H9 (cell line): ENCODE data around the gene ZNF175. TPM values are rescaled to one million over a fixed set of nuclear protein-coding genes. Genes with fewer than 3 reads are reported as not detected.
A peak's percentile ranks its signal among the peaks of the same experiment; 100 is the strongest.

Source experiments
- DNase-seq: peaks from one replicate; pipeline ENCODE4 v3.0.0-alpha.2; 2017
- H2AFZ ChIP-seq: one replicate; pipeline ENCODE4 v1.6.1; 2013; ENCODE audit warnings: mild to moderate bottlenecking, low read length, control low read depth, moderate library complexity
- H2AK5ac ChIP-seq: 2 replicates; pipeline ENCODE4 v1.6.1; 2013; ENCODE audit warnings: low read length, control low read depth, mixed read lengths; ENCODE audit not compliant: insufficient read length
- H2BK120ac ChIP-seq: one replicate; pipeline ENCODE4 v1.6.1; 2013; ENCODE audit warnings: low read depth, mild to moderate bottlenecking, low read length, control low read depth, inconsistent platforms; ENCODE audit not compliant: poor library complexity, severe bottlenecking
- H2BK12ac ChIP-seq: 2 replicates; pipeline ENCODE4 v1.6.1; 2013; ENCODE audit warnings: low read length, control low read depth, mixed read lengths, low read depth; ENCODE audit not compliant: insufficient read length
- H2BK15ac ChIP-seq: 2 replicates; pipeline ENCODE4 v1.6.1; 2013; ENCODE audit warnings: low read depth, low read length, control low read depth
- H2BK20ac ChIP-seq: one replicate; pipeline ENCODE4 v1.6.1; 2013; ENCODE audit warnings: low read depth, mild to moderate bottlenecking, low read length, control low read depth, inconsistent platforms; ENCODE audit not compliant: poor library complexity, severe bottlenecking
- H2BK5ac ChIP-seq: 2 replicates; pipeline ENCODE4 v1.6.1; 2013; ENCODE audit warnings: low read length, control low read depth, mixed read lengths; ENCODE audit not compliant: insufficient read length
- H3K14ac ChIP-seq: 2 replicates; pipeline ENCODE4 v1.6.1; 2013; ENCODE audit warnings: low read length, control low read depth; ENCODE audit not compliant: insufficient read depth
- H3K18ac ChIP-seq: 2 replicates; pipeline ENCODE4 v1.6.1; 2013; ENCODE audit warnings: low read depth, mild to moderate bottlenecking, mixed read lengths, low read length, control low read depth; ENCODE audit not compliant: insufficient read length
- H3K23ac ChIP-seq: 2 replicates; pipeline ENCODE4 v1.6.1; 2013; ENCODE audit warnings: low read length, control low read depth, mixed read lengths, low read depth; ENCODE audit not compliant: insufficient read length
- H3K23me2 ChIP-seq: 2 replicates; pipeline ENCODE4 v1.6.1; 2013; ENCODE audit warnings: low read depth, mild to moderate bottlenecking, mixed read lengths, low read length, control low read depth; ENCODE audit not compliant: insufficient read length, poor library complexity, severe bottlenecking
- H3K27ac ChIP-seq: 2 replicates; pipeline ENCODE4 v1.5.1; 2013; ENCODE audit warnings: low read length, control low read depth, mixed read lengths, low read depth; ENCODE audit not compliant: insufficient read length
- H3K27me3 ChIP-seq: 2 replicates; pipeline ENCODE4 v1.6.1; 2013; ENCODE audit warnings: low read length, control low read depth, inconsistent platforms; ENCODE audit not compliant: insufficient read depth
- H3K4ac ChIP-seq: 2 replicates; pipeline ENCODE4 v1.6.1; 2013; ENCODE audit warnings: low read depth, mild to moderate bottlenecking, control low read depth, inconsistent platforms, low read length, moderate library complexity
- H3K4me1 ChIP-seq: 2 replicates; pipeline ENCODE4 v1.6.1; 2013; ENCODE audit warnings: low read length, control low read depth, inconsistent platforms; ENCODE audit not compliant: insufficient read depth
- H3K4me2 ChIP-seq: 2 replicates; pipeline ENCODE4 v1.6.1; 2013; ENCODE audit warnings: low read length, control low read depth, mixed read lengths; ENCODE audit not compliant: insufficient read length, insufficient read depth
- H3K56ac ChIP-seq: 2 replicates; pipeline ENCODE4 v1.6.1; 2013; ENCODE audit warnings: low read depth, mild to moderate bottlenecking, mixed read lengths, low read length, control low read depth; ENCODE audit not compliant: insufficient read length
- H3K79me1 ChIP-seq: 2 replicates; pipeline ENCODE4 v1.6.1; 2013; ENCODE audit warnings: low read depth, mild to moderate bottlenecking, moderate library complexity, low read length, control low read depth, inconsistent platforms; ENCODE audit not compliant: insufficient read depth, poor library complexity, severe bottlenecking
- H3K79me2 ChIP-seq: 2 replicates; pipeline ENCODE4 v1.6.1; 2013; ENCODE audit warnings: low read length, control low read depth, inconsistent platforms; ENCODE audit not compliant: insufficient read depth
- H3K9ac ChIP-seq: 2 replicates; pipeline ENCODE4 v1.6.1; 2013; ENCODE audit warnings: low read length, control low read depth, mixed read lengths; ENCODE audit not compliant: insufficient read length; ENCODE audit errors: extremely low read depth
- H3K9me3 ChIP-seq: one replicate; pipeline ENCODE4 v1.6.1; 2013; ENCODE audit warnings: low read depth, low read length, inconsistent platforms; ENCODE audit not compliant: control insufficient read depth
- H3T11ph ChIP-seq: one replicate; pipeline ENCODE4 v1.6.1; 2013; ENCODE audit warnings: mild to moderate bottlenecking, low read length, control low read depth, inconsistent platforms
- H4K20me1 ChIP-seq: one replicate; pipeline ENCODE4 v1.6.1; 2013; ENCODE audit not compliant: control insufficient read depth, insufficient read length, insufficient read depth
- H4K5ac ChIP-seq: 2 replicates; pipeline ENCODE4 v1.6.1; 2013; ENCODE audit warnings: low read depth, mild to moderate bottlenecking, mixed read lengths, low read length, control low read depth; ENCODE audit not compliant: insufficient read length
- H4K8ac ChIP-seq: replicated peaks from 2 replicates; pipeline ENCODE4 v1.6.1; 2013; ENCODE audit warnings: low read length, control low read depth, mixed read lengths, low read depth; ENCODE audit not compliant: insufficient read length
- H4K91ac ChIP-seq: 2 replicates; pipeline ENCODE4 v1.6.1; 2013; ENCODE audit warnings: low read depth, mild to moderate bottlenecking, moderate library complexity, mixed read lengths, low read length, control low read depth; ENCODE audit not compliant: insufficient read length
- H3K27ac Mint-ChIP-seq, 3 experiments: 2 replicates in 2 of 3; 3 replicates in 1 of 3; pipeline ENCODE4 v1.8.0; 2020 to 2021; ENCODE audit warnings: mixed read lengths in 3 of 3, mild to moderate bottlenecking in 1 of 3, moderate library complexity in 1 of 3
- H3K27me3 Mint-ChIP-seq: 2 replicates; pipeline ENCODE4 v1.8.0; 2021; ENCODE audit warnings: low read depth, mild to moderate bottlenecking, moderate library complexity, mixed read lengths
- H3K36me3 Mint-ChIP-seq, 3 experiments: 2 replicates in 2 of 3; 3 replicates in 1 of 3; pipeline ENCODE4 v1.8.0; 2020 to 2021; ENCODE audit warnings: low read depth in 3 of 3, mixed read lengths in 3 of 3; ENCODE audit not compliant: insufficient read depth in 1 of 3
- H3K4me1 Mint-ChIP-seq, 2 experiments: 2 replicates each; pipeline ENCODE4 v1.8.0; 2020; ENCODE audit warnings: mixed read lengths in 2 of 2
- H3K4me3 Mint-ChIP-seq, 2 experiments: 2 replicates in 1 of 2; 3 replicates in 1 of 2; pipeline ENCODE4 v1.8.0; 2020 to 2021; ENCODE audit warnings: mild to moderate bottlenecking in 2 of 2, mixed read lengths in 2 of 2, moderate library complexity in 1 of 2
- H3K9me3 Mint-ChIP-seq, 2 experiments: 2 replicates in 1 of 2; 3 replicates in 1 of 2; pipeline ENCODE4 v1.8.0; 2020; ENCODE audit warnings: mild to moderate bottlenecking in 2 of 2, mixed read lengths in 2 of 2, moderate library complexity in 1 of 2
- WGBS: extraction: QIAGEN DNeasy Blood & Tissue Kit; methylation state at CpG from one replicate; pipeline ENCODE4 v1.1.7; 2013; ENCODE audit warnings: missing lambda C conversion rate, low lambda C conversion rate, mixed read lengths; ENCODE audit not compliant: insufficient read length; ENCODE audit errors: extremely low coverage; 5-methylcytosine and 5-hydroxymethylcytosine counted together
- total RNA-seq: library from RNA; stranded (reverse); gene quantifications from 2 replicates; pipeline ENCODE4 v1.2.1, GENCODE V29; 2021
- TF ChIP-seq, protein P1 (sequence below): fragments of 200-600 bp; sonication (generic); conservative IDR thresholded peaks from 3 replicates; pipeline ENCODE4 v1.8.0; 2021; ENCODE audit warnings: antibody characterized with exemption, mild to moderate bottlenecking

The ZNF175 gene
- total RNA-seq, 1 experiment from 2014 or later, result 10.7 TPM

GRCh38 chr19:51627491-51628138, 56.5 kb downstream of the ZNF175 start:
- Histone ChIP-seq H2AK5ac (no peak overlapping the region), H3K18ac (no peak overlapping the region), H4K8ac (no peak overlapping the region), H2BK5ac (no peak overlapping the region), H3T11ph (no peak overlapping the region), H3K56ac (no peak overlapping the region), H4K91ac (no peak overlapping the region), H3K4me1 (no peaks in the 10 kb centered on the region), H3K4ac (no peak overlapping the region), H3K9me3 (no peaks in the 10 kb centered on the region), H3K27me3 (no peaks in the 10 kb centered on the region), H2BK15ac (no peak overlapping the region), H3K14ac (no peak overlapping the region), H3K9ac (no peak overlapping the region), H3K79me1 (no peaks in the 10 kb centered on the region), H4K20me1 (no peaks in the 10 kb centered on the region), H3K27ac (no peak overlapping the region), H4K5ac (no peak overlapping the region), H3K23me2 (no peaks in the 10 kb centered on the region), H2BK12ac (no peak overlapping the region), H2BK120ac (no peak overlapping the region), H2AFZ (no peak overlapping the region), H3K79me2 (no peaks in the 10 kb centered on the region), H3K4me2 (no peak overlapping the region), H3K23ac (no peak overlapping the region), H2BK20ac (no peak overlapping the region)
- Mint-ChIP-seq H3K4me3 (no peak overlapping the region), H3K9me3 (peaks cover 64 to 84% of the 10 kb centered on the region in 2 experiments), H3K27me3 (peaks cover 23% of the 10 kb centered on the region), H3K36me3 (peaks cover 0 to 14% (median 2%) of the 10 kb centered on the region in 3 experiments; a peak in 4 of 7 replicates), H3K4me1 (no peaks in the 10 kb centered on the region), H3K27ac (peak overlapping the region in 1 of 3 experiments; percentile 19; a peak in 1 of 7 replicates)
- TF ChIP-seq, protein P1, sequence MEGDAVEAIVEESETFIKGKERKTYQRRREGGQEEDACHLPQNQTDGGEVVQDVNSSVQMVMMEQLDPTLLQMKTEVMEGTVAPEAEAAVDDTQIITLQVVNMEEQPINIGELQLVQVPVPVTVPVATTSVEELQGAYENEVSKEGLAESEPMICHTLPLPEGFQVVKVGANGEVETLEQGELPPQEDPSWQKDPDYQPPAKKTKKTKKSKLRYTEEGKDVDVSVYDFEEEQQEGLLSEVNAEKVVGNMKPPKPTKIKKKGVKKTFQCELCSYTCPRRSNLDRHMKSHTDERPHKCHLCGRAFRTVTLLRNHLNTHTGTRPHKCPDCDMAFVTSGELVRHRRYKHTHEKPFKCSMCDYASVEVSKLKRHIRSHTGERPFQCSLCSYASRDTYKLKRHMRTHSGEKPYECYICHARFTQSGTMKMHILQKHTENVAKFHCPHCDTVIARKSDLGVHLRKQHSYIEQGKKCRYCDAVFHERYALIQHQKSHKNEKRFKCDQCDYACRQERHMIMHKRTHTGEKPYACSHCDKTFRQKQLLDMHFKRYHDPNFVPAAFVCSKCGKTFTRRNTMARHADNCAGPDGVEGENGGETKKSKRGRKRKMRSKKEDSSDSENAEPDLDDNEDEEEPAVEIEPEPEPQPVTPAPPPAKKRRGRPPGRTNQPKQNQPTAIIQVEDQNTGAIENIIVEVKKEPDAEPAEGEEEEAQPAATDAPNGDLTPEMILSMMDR, result no peak
- no CpG with 5 or more reads among the region's 16 CpGs for WGBS
- no peak for DNase-seq
